AG09319 (cell line): ENCODE results near the gene COX20.

ENCODE experiments used
- DNase-seq: peaks from one replicate; pipeline ENCODE4 v3.0.0-alpha.2; 2010; ENCODE audit warnings: low read depth; ENCODE audit errors: extremely low read depth
- TF ChIP-seq, protein P1 (sequence below): IDR thresholded peaks from 2 replicates; pipeline ENCODE4 v1.5.1; 2011; ENCODE audit warnings: low read depth, mild to moderate bottlenecking, inconsistent platforms, low read length, moderate library complexity

The COX20 gene

DNA sequence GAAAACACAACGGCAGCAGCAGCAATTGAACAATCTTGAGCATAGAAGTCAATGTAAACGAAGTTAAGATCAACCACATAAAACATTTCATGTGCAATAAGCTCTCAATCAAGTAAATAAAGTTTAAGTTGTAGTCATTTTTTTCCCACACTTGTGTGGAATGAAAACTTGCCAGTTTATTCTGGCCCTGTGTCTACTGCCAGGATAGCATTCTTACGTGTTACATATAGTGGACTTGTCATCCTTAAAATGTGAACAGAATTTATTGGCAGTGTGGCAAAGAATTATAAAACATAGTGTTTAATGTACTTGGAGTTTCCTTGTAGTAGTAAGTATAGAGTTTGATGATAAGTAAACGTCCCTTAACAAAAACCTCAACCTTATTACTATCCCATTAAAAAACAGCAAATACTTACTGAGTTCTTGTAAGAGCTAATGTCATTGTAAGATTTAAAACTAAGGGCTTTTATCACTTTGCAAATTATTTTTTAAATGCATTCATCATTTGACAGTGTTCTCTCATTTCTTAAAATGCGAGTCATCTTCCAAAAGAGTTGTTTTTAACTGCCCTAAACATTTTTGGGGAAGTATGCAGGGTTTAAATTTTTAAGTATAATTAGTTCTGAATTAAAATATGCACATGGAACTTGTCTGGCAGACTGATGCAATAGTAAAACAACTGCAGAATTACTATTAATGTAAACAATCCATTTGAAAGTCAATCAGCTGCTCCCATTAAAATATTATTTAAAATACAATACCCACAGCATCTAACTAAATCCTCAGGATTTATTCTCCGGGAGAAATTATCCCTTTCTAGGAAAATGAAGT is 7.9 kb downstream of the COX20 start:
- DNase-seq = no peak
- TF ChIP-seq, protein P1, sequence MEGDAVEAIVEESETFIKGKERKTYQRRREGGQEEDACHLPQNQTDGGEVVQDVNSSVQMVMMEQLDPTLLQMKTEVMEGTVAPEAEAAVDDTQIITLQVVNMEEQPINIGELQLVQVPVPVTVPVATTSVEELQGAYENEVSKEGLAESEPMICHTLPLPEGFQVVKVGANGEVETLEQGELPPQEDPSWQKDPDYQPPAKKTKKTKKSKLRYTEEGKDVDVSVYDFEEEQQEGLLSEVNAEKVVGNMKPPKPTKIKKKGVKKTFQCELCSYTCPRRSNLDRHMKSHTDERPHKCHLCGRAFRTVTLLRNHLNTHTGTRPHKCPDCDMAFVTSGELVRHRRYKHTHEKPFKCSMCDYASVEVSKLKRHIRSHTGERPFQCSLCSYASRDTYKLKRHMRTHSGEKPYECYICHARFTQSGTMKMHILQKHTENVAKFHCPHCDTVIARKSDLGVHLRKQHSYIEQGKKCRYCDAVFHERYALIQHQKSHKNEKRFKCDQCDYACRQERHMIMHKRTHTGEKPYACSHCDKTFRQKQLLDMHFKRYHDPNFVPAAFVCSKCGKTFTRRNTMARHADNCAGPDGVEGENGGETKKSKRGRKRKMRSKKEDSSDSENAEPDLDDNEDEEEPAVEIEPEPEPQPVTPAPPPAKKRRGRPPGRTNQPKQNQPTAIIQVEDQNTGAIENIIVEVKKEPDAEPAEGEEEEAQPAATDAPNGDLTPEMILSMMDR = no peak

DNA sequence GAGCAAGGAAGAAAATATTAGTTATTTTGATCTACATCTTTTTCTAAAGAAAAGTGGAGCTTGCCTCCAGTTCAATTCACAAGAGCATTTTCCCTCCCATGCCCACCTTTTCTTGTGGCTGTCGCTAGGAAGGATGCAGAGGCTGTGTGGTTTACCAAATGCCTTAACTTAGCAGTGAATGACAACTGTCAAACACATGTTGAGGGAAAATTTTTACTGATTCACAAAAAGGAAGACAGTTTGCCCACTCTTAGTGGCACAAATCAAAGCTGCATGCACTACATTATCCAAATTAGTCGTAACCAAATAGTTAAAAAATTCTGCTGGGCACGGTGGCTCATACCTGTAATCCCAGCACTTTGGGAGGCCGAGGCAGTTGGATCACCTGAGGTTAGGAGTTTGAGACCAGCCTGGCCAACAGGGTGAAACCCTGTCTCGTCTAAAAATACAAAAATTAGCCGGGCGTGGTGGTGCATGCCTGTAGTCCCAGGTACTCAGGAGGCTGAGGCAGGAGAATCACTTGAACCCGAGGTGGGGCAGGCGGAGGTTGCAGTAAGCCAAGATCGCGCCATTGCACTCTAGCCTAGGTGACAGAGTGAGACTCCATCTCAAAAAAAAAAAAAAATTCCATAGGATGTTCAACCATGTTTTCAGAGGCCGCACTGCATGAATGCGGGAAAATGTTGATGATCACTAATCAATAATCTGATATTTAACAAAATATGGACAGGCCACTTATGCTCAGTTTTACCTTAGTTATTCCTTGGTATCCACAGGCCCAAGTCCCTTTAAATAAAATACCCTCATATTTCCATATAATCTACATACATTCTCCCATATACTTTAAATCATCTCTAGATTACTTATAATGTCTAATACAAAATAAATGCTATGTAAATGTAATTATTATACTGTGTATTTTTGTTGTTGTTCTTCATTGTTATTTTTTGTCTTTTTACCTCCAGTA is 9.0 kb downstream of the COX20 start:
- TF ChIP-seq, protein P1 = no peak
- no peak for DNase-seq

DNA sequence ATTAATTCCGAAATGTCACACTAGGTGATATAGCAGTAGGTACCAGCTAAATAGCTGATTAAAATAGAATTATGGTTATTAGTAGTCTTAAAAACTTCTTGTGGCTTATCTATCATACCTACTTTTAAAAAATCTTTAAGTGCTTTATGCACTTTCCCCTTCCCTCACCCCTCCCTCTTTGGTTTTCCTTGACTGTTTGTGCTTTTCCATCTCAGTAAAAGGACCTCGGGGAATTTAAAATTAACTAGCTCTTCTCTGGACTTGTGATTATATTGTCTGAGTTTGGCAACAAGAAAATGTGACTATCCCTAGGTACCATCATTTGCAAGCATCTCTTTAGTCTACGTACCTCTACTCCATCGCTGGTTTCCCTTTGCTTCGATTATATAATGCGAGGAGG is 11.2 kb downstream of the COX20 start:
- TF ChIP-seq, protein P1 = no peak
- DNase-seq = no peak

DNA sequence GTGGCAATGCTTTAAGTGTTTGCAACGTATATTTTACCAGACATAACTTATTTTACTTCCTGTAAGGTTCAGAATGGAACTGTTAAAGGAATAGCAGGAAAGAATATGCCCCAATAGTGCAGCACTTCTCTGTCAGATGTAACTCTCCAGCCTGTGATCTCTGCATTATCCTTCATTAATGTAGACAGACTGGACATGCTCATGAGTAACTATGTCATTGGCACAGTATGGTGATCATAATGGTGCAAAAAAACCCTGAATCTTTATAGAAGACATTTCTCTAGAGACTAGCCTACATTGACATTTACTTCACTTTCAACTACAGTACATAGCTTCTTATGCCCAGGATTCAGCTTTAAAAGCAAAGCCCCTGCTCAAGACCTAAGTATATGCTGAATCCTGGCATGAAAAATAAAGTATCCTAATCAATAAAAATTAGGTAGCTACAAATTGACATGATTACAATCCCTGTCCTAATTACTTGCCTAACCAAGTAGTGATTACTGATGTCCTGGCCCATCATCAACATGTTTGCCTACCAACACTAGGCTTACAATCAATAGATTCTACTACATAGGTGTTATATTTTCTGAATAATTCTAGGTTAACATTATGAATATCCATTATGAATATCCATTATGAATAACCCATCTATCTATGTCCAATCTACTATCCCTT is 13.9 kb downstream of the COX20 start:
- TF ChIP-seq, protein P1 = no peak
- no peak for DNase-seq

DNA sequence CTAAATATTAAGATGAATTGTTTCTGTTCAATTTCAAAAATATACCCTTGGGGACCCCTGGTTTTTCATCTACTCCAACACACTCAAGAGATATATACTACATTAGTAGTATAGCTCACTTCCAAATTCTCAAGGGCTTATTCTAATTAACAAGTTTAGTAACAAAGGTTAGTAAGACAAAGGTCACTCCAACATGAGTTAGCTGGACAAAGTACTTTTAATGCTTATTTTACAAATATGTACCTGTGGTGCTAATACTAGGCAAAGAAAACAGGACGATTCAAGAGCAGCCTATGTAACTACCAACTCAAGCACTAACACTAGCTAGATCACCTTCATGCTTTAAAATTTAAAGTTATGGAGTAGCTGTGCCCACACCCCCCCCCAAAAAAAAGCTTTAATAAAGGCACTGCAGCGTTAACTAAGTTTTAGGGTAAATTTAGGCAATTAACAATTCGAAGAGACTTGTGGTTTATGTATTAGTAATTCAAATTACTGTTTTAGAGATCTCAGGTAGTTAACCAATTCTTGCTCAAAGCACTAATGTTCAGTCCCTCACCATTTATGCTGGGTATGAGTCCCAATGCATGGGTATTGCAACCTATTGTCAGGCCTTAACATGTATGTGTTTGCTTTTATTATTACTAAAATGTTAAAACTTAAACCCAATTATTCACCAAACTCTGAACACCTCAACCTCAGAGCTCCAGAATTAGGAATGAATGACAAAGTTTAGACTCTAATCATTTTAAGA is 14.8 kb downstream of the COX20 start:
- no peak for DNase-seq
- TF ChIP-seq, protein P1 = no peak

DNA sequence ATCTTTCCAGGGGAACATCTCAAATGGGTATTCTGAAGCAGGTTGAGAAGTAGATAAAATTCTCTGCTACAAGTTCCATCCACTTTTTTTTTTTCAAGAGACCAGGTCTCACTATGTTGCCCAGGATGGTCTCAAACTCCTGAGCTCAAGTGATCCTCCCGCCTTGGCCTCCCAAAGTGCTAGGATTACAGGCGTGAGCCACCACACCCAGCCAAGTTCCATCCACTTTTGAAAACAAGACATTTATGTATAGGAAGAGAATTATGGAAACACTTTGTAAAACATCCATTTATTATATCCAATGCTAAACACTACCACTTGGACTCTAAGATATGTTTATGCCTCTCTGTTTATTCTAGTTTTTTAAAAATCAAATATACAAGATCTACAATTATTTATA is 15.4 kb downstream of the COX20 start:
- DNase-seq = no peak
- TF ChIP-seq, protein P1 = no peak
